Astrocyte of the cerebellum (primary cell): ENCODE results near the gene ZBTB8OS.
"Not testable (repeated sequence)": the region's sequence is repeated elsewhere in the genome, so short reads cannot be mapped to it uniquely, and the experiment has no call there.

Experiments
- DNase-seq: peaks from one replicate; pipeline ENCODE4 v3.0.0-alpha.2; 2011; ENCODE audit warnings: low read depth
- H3K4me3 ChIP-seq: 2 replicates; pipeline ENCODE4 v1.5.1; 2011; ENCODE audit warnings: mild to moderate bottlenecking, low read depth, low read length, moderate library complexity
- CTCF ChIP-seq: IDR thresholded peaks from 2 replicates; pipeline ENCODE4 v1.5.1; 2012; ENCODE audit warnings: low read length, low read depth, moderate library complexity, mild to moderate bottlenecking; ENCODE audit errors: missing control alignments
- in situ Hi-C: cut with HindIII; loops from 2 replicates; pipeline ENCODE4 v1.10.0; 2017; ENCODE audit warnings: low sequenced_read_pairs

ZBTB8OS gene

GRCh38 chr1:32632829-32633228, 17.5 kb downstream of the ZBTB8OS start:
- DNase-seq: no peak
- H3K4me3 ChIP-seq: no peak overlapping the region
- in situ Hi-C loops: no loop called here
- TF ChIP-seq CTCF: no peak

GRCh38 chr1:32630173-32630572, 20.2 kb downstream of the ZBTB8OS start:
- H3K4me3 ChIP-seq, in situ Hi-C loops: not testable (repeated sequence)

GRCh38 chr1:32627596-32628162, 22.7 kb downstream of the ZBTB8OS start:
- in situ Hi-C loops: no loop called here
- H3K4me3 ChIP-seq: no peak overlapping the region
- TF ChIP-seq CTCF: no peak
- DNase-seq: no peak

More at GRCh38 chr1:32630173-32630572, 20.2 kb downstream of the ZBTB8OS start:
- DNase-seq: not testable (repeated sequence)

- no peak overlapping the region for H3K4me3 ChIP-seq
- in situ Hi-C loops: no loop called here
- no peak for TF ChIP-seq CTCF
- no peak for DNase-seq
Observed at GRCh38 chr1:32626176-32626575, 24.2 kb downstream of the ZBTB8OS start.

GRCh38 chr1:32623775-32624174, 26.6 kb downstream of the ZBTB8OS start:
- no peak for DNase-seq
- H3K4me3 ChIP-seq: no peak overlapping the region
- in situ Hi-C loops: no loop called here
- no peak for TF ChIP-seq CTCF

GRCh38 chr1:32622806-32623681, 27.3 kb downstream of the ZBTB8OS start:
- H3K4me3 ChIP-seq: no peak overlapping the region
- in situ Hi-C loops: no loop called here
- TF ChIP-seq CTCF: no peak
- DNase-seq: no peak

GRCh38 chr1:32622205-32622604, 28.1 kb downstream of the ZBTB8OS start:
- in situ Hi-C loops: no loop called here

More at GRCh38 chr1:32622205-32622604, 28.1 kb downstream of the ZBTB8OS start:
- no peak for DNase-seq
- H3K4me3 ChIP-seq: no peak overlapping the region
- no peak for TF ChIP-seq CTCF
